WTC11 (cell line): ENCODE data around the gene VSIG4.

Experiments used
- ATF2 ChIP-seq: sonication (generic); formaldehyde crosslinking; IDR thresholded peaks from 2 replicates; pipeline ENCODE4 v1.8.1; 2022; ENCODE audit warnings: low read depth, missing genetic modification reagents, borderline replicate concordance
- E2F4 ChIP-seq: sonication (generic); formaldehyde crosslinking; IDR thresholded peaks from 2 replicates; pipeline ENCODE4 v1.8.1; 2022; ENCODE audit warnings: low read depth, mild to moderate bottlenecking, moderate library complexity, missing genetic modification reagents, borderline replicate concordance
- GRHL2 ChIP-seq: fragments of 250-450 bp; sonication (Bioruptor Pico); IDR thresholded peaks from 2 replicates; pipeline ENCODE4 v1.8.0; 2022; ENCODE audit warnings: mild to moderate bottlenecking, moderate library complexity; ENCODE audit not compliant: insufficient replicate concordance, severe bottlenecking
- MAX ChIP-seq: sonication (generic); formaldehyde crosslinking; IDR thresholded peaks from 2 replicates; pipeline ENCODE4 v1.8.0; 2022; ENCODE audit warnings: mild to moderate bottlenecking, missing genetic modification reagents
- RELA ChIP-seq: sonication (generic); formaldehyde crosslinking; IDR thresholded peaks from 2 replicates; pipeline ENCODE4 v1.8.1; 2022; ENCODE audit warnings: missing genetic modification reagents, mild to moderate bottlenecking, borderline replicate concordance
- TCF7 ChIP-seq: sonication (generic); formaldehyde crosslinking; IDR thresholded peaks from 2 replicates; pipeline ENCODE4 v1.8.0; 2022; ENCODE audit warnings: mild to moderate bottlenecking, low read depth, missing genetic modification reagents, moderate library complexity
- TEAD4 ChIP-seq: sonication (generic); formaldehyde crosslinking; IDR thresholded peaks from 2 replicates; pipeline ENCODE4 v1.8.0; 2022; ENCODE audit warnings: mild to moderate bottlenecking, missing genetic modification reagents
- USF2 ChIP-seq: sonication (generic); formaldehyde crosslinking; IDR thresholded peaks from 2 replicates; pipeline ENCODE4 v1.8.1; 2023; ENCODE audit warnings: mild to moderate bottlenecking, missing genetic modification reagents, moderate library complexity
- TF ChIP-seq, protein P1 (sequence below): sonication (generic); formaldehyde crosslinking; IDR thresholded peaks from 2 replicates; pipeline ENCODE4 v1.8.0; 2022; ENCODE audit warnings: mild to moderate bottlenecking, missing genetic modification reagents
- TF ChIP-seq, protein P2 (sequence below): fragments of 250-450 bp; sonication (Bioruptor Pico); IDR thresholded peaks from 2 replicates; pipeline ENCODE4 v2.1.2; 2022; ENCODE audit warnings: mild to moderate bottlenecking, moderate library complexity
- TF ChIP-seq, protein P3 (sequence below): fragments of 200-600 bp; IDR thresholded peaks from 2 replicates; pipeline ENCODE4 v1.8.0; 2022; ENCODE audit warnings: antibody characterized with exemption
- TF ChIP-seq, protein P4 (sequence below): sonication (generic); formaldehyde crosslinking; IDR thresholded peaks from 2 replicates; pipeline ENCODE4 v1.8.0; 2022; ENCODE audit warnings: mild to moderate bottlenecking, missing genetic modification reagents
- TF ChIP-seq, protein P5 (sequence below): sonication (generic); formaldehyde crosslinking; IDR thresholded peaks from 2 replicates; pipeline ENCODE4 v1.8.1; 2023; ENCODE audit warnings: mild to moderate bottlenecking, moderate library complexity, missing genetic modification reagents

GRCh38 chrX:66000178-66000577 lies 39.7 kb downstream of the VSIG4 start:
- TF ChIP-seq, protein P1, sequence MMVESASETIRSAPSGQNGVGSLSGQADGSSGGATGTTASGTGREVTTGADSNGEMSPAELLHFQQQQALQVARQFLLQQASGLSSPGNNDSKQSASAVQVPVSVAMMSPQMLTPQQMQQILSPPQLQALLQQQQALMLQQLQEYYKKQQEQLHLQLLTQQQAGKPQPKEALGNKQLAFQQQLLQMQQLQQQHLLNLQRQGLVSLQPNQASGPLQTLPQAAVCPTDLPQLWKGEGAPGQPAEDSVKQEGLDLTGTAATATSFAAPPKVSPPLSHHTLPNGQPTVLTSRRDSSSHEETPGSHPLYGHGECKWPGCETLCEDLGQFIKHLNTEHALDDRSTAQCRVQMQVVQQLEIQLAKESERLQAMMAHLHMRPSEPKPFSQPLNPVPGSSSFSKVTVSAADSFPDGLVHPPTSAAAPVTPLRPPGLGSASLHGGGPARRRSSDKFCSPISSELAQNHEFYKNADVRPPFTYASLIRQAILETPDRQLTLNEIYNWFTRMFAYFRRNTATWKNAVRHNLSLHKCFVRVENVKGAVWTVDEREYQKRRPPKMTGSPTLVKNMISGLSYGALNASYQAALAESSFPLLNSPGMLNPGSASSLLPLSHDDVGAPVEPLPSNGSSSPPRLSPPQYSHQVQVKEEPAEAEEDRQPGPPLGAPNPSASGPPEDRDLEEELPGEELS: no peak
- TF ChIP-seq, protein P2, sequence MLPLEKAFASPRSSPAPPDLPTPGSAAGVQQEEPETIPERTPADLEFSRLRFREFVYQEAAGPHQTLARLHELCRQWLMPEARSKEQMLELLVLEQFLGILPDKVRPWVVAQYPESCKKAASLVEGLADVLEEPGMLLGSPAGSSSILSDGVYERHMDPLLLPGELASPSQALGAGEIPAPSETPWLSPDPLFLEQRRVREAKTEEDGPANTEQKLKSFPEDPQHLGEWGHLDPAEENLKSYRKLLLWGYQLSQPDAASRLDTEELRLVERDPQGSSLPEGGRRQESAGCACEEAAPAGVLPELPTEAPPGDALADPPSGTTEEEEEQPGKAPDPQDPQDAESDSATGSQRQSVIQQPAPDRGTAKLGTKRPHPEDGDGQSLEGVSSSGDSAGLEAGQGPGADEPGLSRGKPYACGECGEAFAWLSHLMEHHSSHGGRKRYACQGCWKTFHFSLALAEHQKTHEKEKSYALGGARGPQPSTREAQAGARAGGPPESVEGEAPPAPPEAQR: no peak
- TF ChIP-seq TCF7 (no peak), RELA (CRISPR knock-in tag) (no peak), E2F4 (CRISPR knock-in tag) (no peak), USF2 (no peak), TEAD4 (CRISPR knock-in tag) (no peak), MAX (no peak), ATF2 (no peak), GRHL2 (CRISPR knock-in tag) (no peak)
- TF ChIP-seq, protein P3, sequence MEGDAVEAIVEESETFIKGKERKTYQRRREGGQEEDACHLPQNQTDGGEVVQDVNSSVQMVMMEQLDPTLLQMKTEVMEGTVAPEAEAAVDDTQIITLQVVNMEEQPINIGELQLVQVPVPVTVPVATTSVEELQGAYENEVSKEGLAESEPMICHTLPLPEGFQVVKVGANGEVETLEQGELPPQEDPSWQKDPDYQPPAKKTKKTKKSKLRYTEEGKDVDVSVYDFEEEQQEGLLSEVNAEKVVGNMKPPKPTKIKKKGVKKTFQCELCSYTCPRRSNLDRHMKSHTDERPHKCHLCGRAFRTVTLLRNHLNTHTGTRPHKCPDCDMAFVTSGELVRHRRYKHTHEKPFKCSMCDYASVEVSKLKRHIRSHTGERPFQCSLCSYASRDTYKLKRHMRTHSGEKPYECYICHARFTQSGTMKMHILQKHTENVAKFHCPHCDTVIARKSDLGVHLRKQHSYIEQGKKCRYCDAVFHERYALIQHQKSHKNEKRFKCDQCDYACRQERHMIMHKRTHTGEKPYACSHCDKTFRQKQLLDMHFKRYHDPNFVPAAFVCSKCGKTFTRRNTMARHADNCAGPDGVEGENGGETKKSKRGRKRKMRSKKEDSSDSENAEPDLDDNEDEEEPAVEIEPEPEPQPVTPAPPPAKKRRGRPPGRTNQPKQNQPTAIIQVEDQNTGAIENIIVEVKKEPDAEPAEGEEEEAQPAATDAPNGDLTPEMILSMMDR: no peak
- TF ChIP-seq, protein P4, sequence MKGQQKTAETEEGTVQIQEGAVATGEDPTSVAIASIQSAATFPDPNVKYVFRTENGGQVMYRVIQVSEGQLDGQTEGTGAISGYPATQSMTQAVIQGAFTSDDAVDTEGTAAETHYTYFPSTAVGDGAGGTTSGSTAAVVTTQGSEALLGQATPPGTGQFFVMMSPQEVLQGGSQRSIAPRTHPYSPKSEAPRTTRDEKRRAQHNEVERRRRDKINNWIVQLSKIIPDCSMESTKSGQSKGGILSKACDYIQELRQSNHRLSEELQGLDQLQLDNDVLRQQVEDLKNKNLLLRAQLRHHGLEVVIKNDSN (CRISPR knock-in tag): no peak
- TF ChIP-seq, protein P5, sequence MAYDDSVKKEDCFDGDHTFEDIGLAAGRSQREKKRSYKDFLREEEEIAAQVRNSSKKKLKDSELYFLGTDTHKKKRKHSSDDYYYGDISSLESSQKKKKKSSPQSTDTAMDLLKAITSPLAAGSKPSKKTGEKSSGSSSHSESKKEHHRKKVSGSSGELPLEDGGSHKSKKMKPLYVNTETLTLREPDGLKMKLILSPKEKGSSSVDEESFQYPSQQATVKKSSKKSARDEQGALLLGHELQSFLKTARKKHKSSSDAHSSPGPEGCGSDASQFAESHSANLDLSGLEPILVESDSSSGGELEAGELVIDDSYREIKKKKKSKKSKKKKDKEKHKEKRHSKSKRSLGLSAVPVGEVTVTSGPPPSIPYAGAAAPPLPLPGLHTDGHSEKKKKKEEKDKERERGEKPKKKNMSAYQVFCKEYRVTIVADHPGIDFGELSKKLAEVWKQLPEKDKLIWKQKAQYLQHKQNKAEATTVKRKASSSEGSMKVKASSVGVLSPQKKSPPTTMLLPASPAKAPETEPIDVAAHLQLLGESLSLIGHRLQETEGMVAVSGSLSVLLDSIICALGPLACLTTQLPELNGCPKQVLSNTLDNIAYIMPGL: no peak
